Measurements from ENCODE around the gene COPS4.

DNA sequence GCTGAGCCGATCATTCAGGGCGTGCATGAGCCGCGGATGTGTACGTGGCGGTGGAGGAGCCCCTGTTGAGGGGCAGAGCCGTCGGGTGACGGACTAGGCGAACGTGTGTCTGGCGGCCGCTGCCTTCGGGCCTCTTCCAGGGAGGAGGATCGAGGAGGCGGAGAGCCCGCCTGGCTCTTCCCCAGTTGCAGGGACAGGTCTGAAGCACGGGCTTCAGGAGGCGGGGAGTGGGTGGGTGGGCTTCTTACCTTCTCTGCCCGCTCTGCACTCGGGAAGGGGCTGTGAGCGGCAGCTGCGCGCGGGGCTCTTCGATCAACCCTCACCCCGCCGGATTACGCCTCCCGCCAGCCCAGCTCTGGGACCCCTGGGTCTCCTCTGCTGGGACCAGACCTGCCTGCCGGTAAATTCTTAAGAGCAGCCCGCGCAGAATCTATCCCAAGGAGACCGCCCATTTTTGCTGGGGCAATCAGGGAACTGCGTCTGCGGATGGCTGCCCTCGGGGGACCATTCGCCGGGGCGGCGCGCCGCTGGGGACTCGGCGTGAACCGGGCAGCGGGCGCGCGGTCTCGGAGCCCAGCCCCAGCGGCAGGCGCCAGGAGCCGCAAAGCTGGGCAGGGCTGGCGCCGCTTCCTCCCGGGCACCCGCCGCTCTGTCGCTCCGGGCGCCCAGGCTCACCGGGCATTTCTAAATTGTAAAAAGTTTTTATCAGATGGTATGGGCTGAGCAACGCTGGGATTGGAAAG lies 74.7 kb downstream of the COPS4 start:
- TF ChIP-seq, protein P1, sequence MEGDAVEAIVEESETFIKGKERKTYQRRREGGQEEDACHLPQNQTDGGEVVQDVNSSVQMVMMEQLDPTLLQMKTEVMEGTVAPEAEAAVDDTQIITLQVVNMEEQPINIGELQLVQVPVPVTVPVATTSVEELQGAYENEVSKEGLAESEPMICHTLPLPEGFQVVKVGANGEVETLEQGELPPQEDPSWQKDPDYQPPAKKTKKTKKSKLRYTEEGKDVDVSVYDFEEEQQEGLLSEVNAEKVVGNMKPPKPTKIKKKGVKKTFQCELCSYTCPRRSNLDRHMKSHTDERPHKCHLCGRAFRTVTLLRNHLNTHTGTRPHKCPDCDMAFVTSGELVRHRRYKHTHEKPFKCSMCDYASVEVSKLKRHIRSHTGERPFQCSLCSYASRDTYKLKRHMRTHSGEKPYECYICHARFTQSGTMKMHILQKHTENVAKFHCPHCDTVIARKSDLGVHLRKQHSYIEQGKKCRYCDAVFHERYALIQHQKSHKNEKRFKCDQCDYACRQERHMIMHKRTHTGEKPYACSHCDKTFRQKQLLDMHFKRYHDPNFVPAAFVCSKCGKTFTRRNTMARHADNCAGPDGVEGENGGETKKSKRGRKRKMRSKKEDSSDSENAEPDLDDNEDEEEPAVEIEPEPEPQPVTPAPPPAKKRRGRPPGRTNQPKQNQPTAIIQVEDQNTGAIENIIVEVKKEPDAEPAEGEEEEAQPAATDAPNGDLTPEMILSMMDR (IDR thresholded peaks at IDR 0.05; ENCODE audit: low read length): no peak
- TF ChIP-seq EZH2 (optimal IDR thresholded peaks at IDR 0.05; ENCODE audit: low read depth, low read length): no peak
